Endothelial cell of umbilical vein (primary cell): Measurements from ENCODE around the gene PHKG2. TPM values are rescaled to one million over a fixed set of nuclear protein-coding genes. Genes with fewer than 3 reads are reported as not detected.
A peak's percentile ranks its signal among the peaks of the same experiment; 100 is the strongest.

Experiments
- BruUV-seq: library from RNA; stranded (reverse); fragments of 400-500 nt; replicated peaks from 2 replicates; lab custom pipeline; 2021; lab: Mats Ljungman, UMichigan
- CTCF ChIA-PET: fragments of 300-600, 350-600 bp; sonication (Branson Sonifier 250); formaldehyde crosslinking; loops from one replicate; lab custom pipeline; 2021; ENCODE audit warnings: antibody characterized with exemption, inconsistent platforms; lab: Charles Lee
- POLR2A ChIA-PET: fragments of 300-600, 350-600 bp; sonication (Branson Sonifier 250); formaldehyde crosslinking; loops from one replicate; lab custom pipeline; 2021; ENCODE audit warnings: antibody characterized with exemption, inconsistent platforms; lab: Charles Lee
- DNase-seq: peaks from one replicate; pipeline ENCODE4 v3.0.0-alpha.2; 2011; ENCODE audit warnings: low read depth, low spot score
- FAIRE-seq: peaks from 2 replicates; lab custom pipeline; 2011; peaks lifted over from hg19 to GRCh38; lab: Jason Lieb, UNC
- H2AFZ ChIP-seq: 2 replicates; pipeline ENCODE4 v1.6.0; 2012; ENCODE audit warnings: low read depth, low read length, control low read depth, inconsistent platforms
- H3K27ac ChIP-seq: 2 replicates; pipeline ENCODE4 v1.5.1; 2011; ENCODE audit warnings: low read depth, mild to moderate bottlenecking, control low read depth, low read length, moderate library complexity; ENCODE audit not compliant: insufficient read depth
- H3K27me3 ChIP-seq, 2 experiments: 2 replicates each; pipeline versions ENCODE4 v1.6.0 to v1.6.1; 2011; ENCODE audit warnings: low read length in 2 of 2, mixed read lengths in 1 of 2; ENCODE audit not compliant: control insufficient read depth in 2 of 2, insufficient read depth in 2 of 2
- H3K36me3 ChIP-seq, 2 experiments: 2 replicates in 1 of 2; 3 replicates in 1 of 2; pipeline ENCODE4 v1.5.1; 2011; ENCODE audit warnings: low read length in 2 of 2, mild to moderate bottlenecking in 1 of 2, moderate library complexity in 1 of 2; ENCODE audit not compliant: control insufficient read depth in 2 of 2, insufficient read depth in 2 of 2; ENCODE audit errors: extremely low read depth in 1 of 2
- H3K4me1 ChIP-seq: 3 replicates; pipeline ENCODE4 v1.5.1; 2011; ENCODE audit warnings: mild to moderate bottlenecking, low read length; ENCODE audit not compliant: control insufficient read depth, insufficient read depth; ENCODE audit errors: extremely low read depth
- H3K4me2 ChIP-seq: 2 replicates; pipeline ENCODE4 v1.6.1; 2011; ENCODE audit warnings: low read length, control low read depth, mixed read lengths; ENCODE audit not compliant: insufficient read depth
- H3K4me3 ChIP-seq, 3 experiments: fragments of 200-600 bp in 1 of 3; sonication (generic), shearing (Covaris generic) in 1 of 3; replicated peaks in 1 of 3; 2 replicates each; pipeline ENCODE4 v1.5.1; 2011 to 2016; ENCODE audit warnings: control low read depth in 3 of 3, low read length in 3 of 3, mild to moderate bottlenecking in 2 of 3, inconsistent platforms in 1 of 3, low read depth in 1 of 3, moderate library complexity in 1 of 3; ENCODE audit not compliant: insufficient read depth in 1 of 3
- H3K79me2 ChIP-seq: 2 replicates; pipeline ENCODE4 v1.6.0; 2012; ENCODE audit warnings: low read length, inconsistent platforms; ENCODE audit not compliant: control insufficient read depth, insufficient read depth
- H3K9ac ChIP-seq: replicated peaks from 2 replicates; pipeline ENCODE3; 2011; ENCODE audit warnings: low read length, control low read depth; ENCODE audit not compliant: insufficient read depth; ENCODE audit errors: extremely low read depth
- H3K9me1 ChIP-seq: replicated peaks from 3 replicates; pipeline ENCODE4 v1.6.0; 2011; ENCODE audit warnings: mild to moderate bottlenecking, low read length; ENCODE audit not compliant: control insufficient read depth, insufficient read depth; ENCODE audit errors: extremely low read depth
- H3K9me3 ChIP-seq: replicated peaks from 2 replicates; pipeline ENCODE4 v1.5.1; 2012; ENCODE audit warnings: low read length, inconsistent platforms; ENCODE audit not compliant: control insufficient read depth, insufficient read depth
- H4K20me1 ChIP-seq: replicated peaks from 2 replicates; pipeline ENCODE3; 2011; ENCODE audit warnings: mild to moderate bottlenecking, low read length; ENCODE audit not compliant: control insufficient read depth, insufficient read depth; ENCODE audit errors: extremely low read depth
- CTCF ChIP-seq, 2 donors: IDR thresholded peaks; 1 replicate in 1 of 2; 2 replicates in 1 of 2; pipeline ENCODE4 v1.5.1; 2011; ENCODE audit warnings: low read length in 2 of 2, mild to moderate bottlenecking in 2 of 2, moderate library complexity in 2 of 2, control low read depth in 1 of 2, inconsistent platforms in 1 of 2, low read depth in 1 of 2; ENCODE audit not compliant: insufficient read depth in 1 of 2; ENCODE audit errors: extremely low read depth in 1 of 2
- EZH2 ChIP-seq: IDR thresholded peaks from 2 replicates; pipeline ENCODE4 v1.6.1; 2012; ENCODE audit warnings: borderline replicate concordance, low read depth, mild to moderate bottlenecking, moderate library complexity, low read length, inconsistent platforms; ENCODE audit not compliant: severe bottlenecking
- FOS ChIP-seq: IDR thresholded peaks from 2 replicates; pipeline ENCODE4 v1.6.1; 2011; ENCODE audit warnings: mild to moderate bottlenecking, low read length, moderate library complexity, borderline replicate concordance; ENCODE audit not compliant: insufficient read depth
- GATA2 ChIP-seq: IDR thresholded peaks from 2 replicates; pipeline ENCODE4 v1.7.0; 2011; ENCODE audit warnings: low read depth, mild to moderate bottlenecking, moderate library complexity, mixed read lengths, low read length; ENCODE audit not compliant: insufficient read length, insufficient read depth
- JUN ChIP-seq: IDR thresholded peaks from 2 replicates; pipeline ENCODE4 v1.6.1; 2011; ENCODE audit warnings: borderline replicate concordance, low read depth; ENCODE audit not compliant: insufficient read length, insufficient read depth
- MYC ChIP-seq: IDR thresholded peaks from one replicate; pipeline ENCODE4 v1.6.1; 2011; ENCODE audit warnings: mild to moderate bottlenecking, low read depth, low read length
- POLR2A ChIP-seq: IDR thresholded peaks from 2 replicates; pipeline ENCODE4 v1.6.1; 2012; ENCODE audit warnings: low read depth, mild to moderate bottlenecking, control low read depth, low read length
- POLR2AphosphoS5 ChIP-seq: IDR thresholded peaks from 2 replicates; pipeline ENCODE4 v1.6.1; 2012; ENCODE audit warnings: low read depth, mild to moderate bottlenecking, control low read depth, low read length, moderate library complexity; ENCODE audit not compliant: insufficient read depth
- dilution Hi-C: fragments of 300-500 bp; cut with MboI; formaldehyde crosslinking; loops from one replicate; pipeline ENCODE4 v1.15.0; 2019; ENCODE audit warnings: low sequenced_read_pairs; ENCODE audit not compliant: extremely low pct_ligation_motif_present
- intact Hi-C: fragments of 100-400 bp; cut with micrococcal nuclease; formaldehyde crosslinking; loops from one replicate; pipeline ENCODE4 v1.10.0; 2022
- polyA plus RNA-seq, 4 experiments: library from polyadenylated mRNA; depleted of rRNA in 3 of 4; stranded (reverse) in 3 of 4; unstranded in 1 of 4; fragments of >200 nt; gene quantifications; 2 replicates each; pipeline versions ENCODE4 v1.2.1 to v1.2.3, GENCODE V29; 2011 to 2012; ENCODE audit warnings: missing spikeins in 1 of 4
- total RNA-seq: library from RNA; stranded (reverse); gene quantifications from 2 replicates; pipeline ENCODE4 v1.2.3, GENCODE V29; 2021
- TF ChIP-seq, protein P1 (sequence below): IDR thresholded peaks from 2 replicates; pipeline ENCODE4 v1.6.1; 2011; ENCODE audit not compliant: insufficient read depth, insufficient read length

PHKG2 gene
- total and polyA plus RNA-seq, 2 donors (not counting 3 experiments of a cell fraction or from before 2014, with no cell fraction given) = 33.0 to 48.8 TPM

- Histone ChIP-seq H3K27ac (peak overlapping the region; percentile 30), H3K4me3 (peak overlapping the region; percentile 2 to 75 (median 43)), H2AFZ (peak overlapping the region; percentile 58), H4K20me1 (no peaks in the 10 kb centered on the region), H3K36me3 (peaks cover 11 to 24% of the 10 kb centered on the region in 2 experiments), H3K4me2 (peak overlapping the region; percentile 67), H3K9me3 (no peaks in the 10 kb centered on the region), H3K9ac (peak overlapping the region; percentile 3), H3K79me2 (peaks cover 22% of the 10 kb centered on the region), H3K9me1 (no peaks in the 10 kb centered on the region), H3K4me1 (peaks cover 15% of the 10 kb centered on the region), H3K27me3 (no peaks in the 10 kb centered on the region)
- no peak for DNase-seq
- TF ChIP-seq POLR2A (no peak), FOS (no peak), MYC (no peak), POLR2AphosphoS5 (no peak), EZH2 (no peak), GATA2 (no peak), CTCF (IDR thresholded peaks at IDR 0.05; ENCODE audit: extremely low read depth in 1 of 2, insufficient read depth in 1 of 2, low read depth in 1 of 2, low read length in 2 of 2) (no peak), JUN (no peak)
- TF ChIP-seq, protein P1, sequence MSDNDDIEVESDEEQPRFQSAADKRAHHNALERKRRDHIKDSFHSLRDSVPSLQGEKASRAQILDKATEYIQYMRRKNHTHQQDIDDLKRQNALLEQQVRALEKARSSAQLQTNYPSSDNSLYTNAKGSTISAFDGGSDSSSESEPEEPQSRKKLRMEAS = no peak
- CTCF ChIA-PET = interaction anchor here (0.5 to 1.3 kb wide), 3 partner anchors 8 to 110 kb away, joined by 3 to 4 read pairs (median 3); no protein-coding TSS in a partner anchor
- FAIRE-seq = no peak
- TSS peak; percentile 44 for BruUV-seq
- POLR2A ChIA-PET = no interaction called here
- dilution Hi-C loops (no loop called here), intact Hi-C loops (loop anchor here (5.0 kb wide), 1 partner anchor 161 kb away; the partner anchor contains the start of gene FBXL19)
Measured at GRCh38 chr16:30760577-30761426, 12.6 kb downstream of the PHKG2 start.
